GM18861 (cell line): ENCODE data around the gene VOPP1.

ENCODE experiments used
- ATAC-seq: cut with Tn5 transposase; IDR thresholded peaks from one replicate; pipeline ENCODE4 v1.9.1; 2021; ENCODE audit not compliant: unreplicated experiment

Gene VOPP1

GRCh38 chr7:55534262-55534915, 37.9 kb downstream of the VOPP1 start:
- peak; percentile 65 for ATAC-seq

- no peak for ATAC-seq
Observed at GRCh38 chr7:55533729-55534080, 38.6 kb downstream of the VOPP1 start.

- ATAC-seq, result peak; percentile 57
Observed at GRCh38 chr7:55533050-55533728, 39.1 kb downstream of the VOPP1 start.

GRCh38 chr7:55532150-55532917, 40.0 kb downstream of the VOPP1 start:
- ATAC-seq, result peak; percentile 23

GRCh38 chr7:55531536-55531935, 40.8 kb downstream of the VOPP1 start:
- ATAC-seq, result no peak

GRCh38 chr7:55527307-55527706, 45.0 kb downstream of the VOPP1 start:
- no peak for ATAC-seq

GRCh38 chr7:55526770-55527169, 45.5 kb downstream of the VOPP1 start:
- peak; percentile 38 for ATAC-seq

GRCh38 chr7:55526329-55526728, 46.0 kb downstream of the VOPP1 start:
- ATAC-seq, result no peak

GRCh38 chr7:55524558-55525310, 47.6 kb downstream of the VOPP1 start:
- no peak for ATAC-seq

- ATAC-seq, result no peak
Observed at GRCh38 chr7:55523366-55523765, 48.9 kb downstream of the VOPP1 start.

GRCh38 chr7:55521917-55522902, 50.1 kb downstream of the VOPP1 start:
- ATAC-seq, result no peak

GRCh38 chr7:55521512-55521911, 50.8 kb downstream of the VOPP1 start:
- ATAC-seq, result no peak

- no peak for ATAC-seq
Observed at GRCh38 chr7:55520426-55521140, 51.7 kb downstream of the VOPP1 start.

- no peak for ATAC-seq
Observed at GRCh38 chr7:55518836-55519235, 53.5 kb downstream of the VOPP1 start.

- no peak for ATAC-seq
Observed at GRCh38 chr7:55517936-55518689, 54.2 kb downstream of the VOPP1 start.

GRCh38 chr7:55517191-55517633, 55.1 kb downstream of the VOPP1 start:
- peak; percentile 78 for ATAC-seq

- ATAC-seq, result no peak
Observed at GRCh38 chr7:55516409-55516808, 55.9 kb downstream of the VOPP1 start.

GRCh38 chr7:55515569-55516279, 56.6 kb downstream of the VOPP1 start:
- peak; percentile 34 for ATAC-seq
